NCI-H2227 (cell line): ENCODE data around the gene RGS10.

ENCODE experiments used
- DNase-seq: peaks from one replicate; lab custom pipeline; 2025; ENCODE audit not compliant: unreplicated experiment; lab: John Stamatoyannopoulos, UW

Gene RGS10

GRCh38 chr10:119498889-119499676, 43.4 kb downstream of the RGS10 start:
- no peak for DNase-seq

DNA sequence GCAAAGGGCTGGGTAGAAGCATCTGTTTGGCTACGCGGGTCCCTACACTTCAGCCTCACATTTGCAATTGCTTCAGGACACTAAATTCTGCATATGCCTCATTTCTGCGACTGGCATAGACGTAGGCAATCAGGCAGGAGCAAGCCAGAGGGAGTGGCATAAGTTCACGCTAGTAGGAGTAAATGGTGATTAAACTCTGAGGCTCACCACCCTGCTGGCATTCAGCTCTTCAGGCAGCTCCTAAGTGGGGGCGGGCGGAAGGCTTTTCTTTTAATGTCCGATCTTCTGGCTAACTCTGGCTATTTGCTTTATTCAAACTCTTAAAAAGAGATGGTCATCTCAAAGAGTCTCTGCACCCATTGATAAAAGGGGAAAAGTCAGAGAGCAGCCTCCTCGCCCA, 45.3 kb downstream of the RGS10 start:
- peak; percentile 24 for DNase-seq

GRCh38 chr10:119496273-119496672, 46.2 kb downstream of the RGS10 start:
- no peak for DNase-seq

- DNase-seq = no peak
These were observed 47.0 kb downstream of the RGS10 start for GRCh38 chr10:119495545-119495944.

- no peak for DNase-seq
These were observed 47.5 kb downstream of the RGS10 start for GRCh38 chr10:119495021-119495505.

DNA sequence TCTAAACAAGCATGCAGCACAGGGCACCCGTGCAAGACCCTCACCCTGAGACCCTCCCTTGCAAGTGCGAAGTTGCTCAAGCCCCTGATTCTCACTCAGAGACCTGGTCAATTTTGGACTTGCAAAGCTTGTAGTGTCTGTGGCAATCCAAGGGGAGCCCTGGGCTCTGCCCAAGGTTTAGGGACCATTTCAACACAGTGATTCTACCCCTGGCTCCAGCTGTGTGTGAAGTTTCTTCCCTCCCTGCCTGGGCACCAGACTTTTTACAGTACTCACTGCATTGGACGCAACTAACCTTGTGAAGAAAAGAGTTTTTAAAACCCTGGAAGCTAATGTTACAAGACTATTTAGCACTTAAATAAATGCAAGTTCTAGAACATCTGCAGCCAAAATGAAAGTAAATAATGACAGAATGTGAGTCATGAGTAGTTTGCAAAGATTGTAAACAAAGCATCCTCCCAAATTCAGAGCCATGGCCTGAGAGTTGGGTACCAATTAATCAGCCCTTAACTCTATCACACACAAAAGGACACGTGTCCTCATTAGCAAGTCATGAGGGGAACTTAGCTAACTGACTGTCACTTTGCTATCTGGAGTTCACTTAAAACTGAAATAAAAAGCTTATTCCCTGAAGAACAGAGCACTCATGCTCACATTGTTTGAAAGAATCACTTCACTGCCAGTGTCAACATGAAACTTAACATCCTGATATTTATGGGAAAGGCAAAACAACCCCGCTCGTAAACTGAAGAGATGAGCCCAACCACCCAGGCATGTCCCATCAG, 48.1 kb downstream of the RGS10 start:
- DNase-seq = no peak

DNA sequence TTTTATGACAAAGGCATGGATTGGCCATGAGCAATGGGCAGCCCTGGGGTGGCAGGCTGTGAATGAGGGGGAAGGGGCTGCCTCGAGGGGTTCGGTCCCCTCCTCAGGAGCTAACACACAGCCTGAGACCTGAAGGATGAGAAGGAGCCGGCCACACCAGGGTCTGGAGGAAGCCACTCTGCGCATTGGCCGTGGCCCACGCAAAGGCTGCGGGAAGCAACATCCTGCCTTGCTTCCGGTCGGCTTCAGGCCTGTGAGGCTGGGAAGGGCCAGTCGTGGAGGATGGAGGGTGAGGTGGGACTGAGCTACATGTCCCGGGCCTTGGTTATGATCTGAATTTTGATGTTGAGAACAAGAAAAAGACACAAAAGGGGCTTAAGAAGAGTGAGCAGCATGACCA, 49.4 kb downstream of the RGS10 start:
- no peak for DNase-seq

DNA sequence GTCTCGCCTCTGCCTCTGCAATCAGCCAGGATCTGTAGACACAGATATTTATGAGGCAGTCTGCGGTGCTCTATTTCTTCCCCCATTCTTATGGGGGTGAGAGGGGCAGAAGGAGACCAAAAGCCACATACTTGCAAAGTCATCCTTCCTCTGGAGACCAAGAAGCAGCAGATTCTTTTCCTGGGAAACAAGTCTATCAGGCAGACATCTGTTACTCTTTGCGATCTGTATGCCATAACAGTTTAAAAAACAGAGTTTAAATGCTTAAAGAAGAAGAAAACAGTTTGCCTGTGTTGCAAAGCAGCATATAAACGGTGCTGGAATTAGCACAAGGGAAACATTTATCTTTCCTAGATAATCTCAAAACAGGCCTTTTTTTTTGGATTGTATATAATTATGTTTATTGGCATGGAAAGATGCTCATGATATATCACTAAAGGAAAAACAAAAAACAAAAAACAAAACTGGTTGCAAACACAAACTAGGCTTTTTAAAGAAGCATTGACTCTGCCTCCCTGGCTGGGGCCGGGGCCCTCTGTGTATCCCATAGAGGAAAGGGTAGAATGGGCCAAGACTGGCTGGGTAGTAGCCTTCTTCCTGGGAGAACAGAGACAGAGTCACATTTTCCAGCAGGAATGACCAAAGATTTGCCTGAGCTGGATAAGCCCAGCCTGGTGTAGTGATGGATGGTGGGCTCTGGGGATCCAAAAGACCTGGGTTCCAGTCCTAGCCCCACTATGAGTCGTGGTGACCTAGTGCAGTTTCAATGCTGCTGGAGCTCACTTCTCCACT, 50.4 kb downstream of the RGS10 start:
- DNase-seq = no peak

- DNase-seq = no peak
These were observed 52.6 kb downstream of the RGS10 start for GRCh38 chr10:119489991-119490326.

- DNase-seq = no peak
These were observed 53.8 kb downstream of the RGS10 start for GRCh38 chr10:119488675-119489074.

GRCh38 chr10:119483839-119484238, 58.7 kb downstream of the RGS10 start:
- no peak for DNase-seq

GRCh38 chr10:119483001-119483400, 59.5 kb downstream of the RGS10 start:
- DNase-seq = no peak

DNA sequence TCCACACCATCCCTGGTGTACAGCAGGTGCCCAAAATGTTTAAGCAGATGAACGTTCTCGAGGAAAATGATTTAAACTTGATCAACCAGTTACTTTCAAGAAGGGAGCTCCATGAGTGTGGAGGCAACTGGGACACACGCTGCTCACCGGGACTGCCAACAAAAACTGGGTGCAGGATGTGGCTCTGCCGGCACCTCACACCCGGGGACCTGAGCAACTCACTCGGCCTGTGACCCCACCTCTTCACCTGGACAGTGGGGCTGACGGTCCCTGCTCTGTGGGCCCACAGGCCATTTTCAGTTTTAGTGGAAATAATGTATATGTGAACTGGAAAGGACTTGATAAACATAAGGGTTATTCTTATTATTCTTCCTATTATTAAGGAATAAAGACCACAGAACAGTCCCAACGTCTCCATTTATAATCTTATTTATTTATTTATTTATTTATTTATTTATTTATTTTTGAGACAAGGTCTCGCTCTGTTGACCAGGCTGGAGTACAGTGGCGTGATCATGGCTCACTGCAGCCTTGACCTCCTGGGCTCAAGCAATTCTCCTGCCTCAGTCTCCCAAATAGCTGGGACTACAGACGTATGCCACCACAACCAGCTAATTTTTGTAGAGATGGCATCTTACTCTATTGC, 60.6 kb downstream of the RGS10 start:
- DNase-seq = no peak

DNA sequence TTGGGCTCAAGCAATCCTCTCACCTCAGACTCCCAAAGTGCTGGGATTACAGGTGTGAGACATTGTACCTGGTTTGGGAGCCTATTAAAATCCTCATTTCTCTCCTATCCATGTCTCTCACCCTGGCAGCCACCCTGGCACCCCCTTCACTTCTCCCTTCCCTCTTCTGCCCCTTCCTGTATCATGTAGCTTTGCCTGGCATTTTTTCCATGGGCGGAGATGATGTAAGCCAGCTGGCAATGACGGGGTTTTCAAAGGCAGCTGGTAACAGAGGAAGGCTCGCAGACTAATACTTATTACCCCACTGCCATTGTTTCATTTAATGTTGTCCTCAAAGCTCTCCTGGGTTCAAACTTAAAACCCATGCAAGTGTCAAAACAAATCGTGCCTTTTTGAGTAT, 61.9 kb downstream of the RGS10 start:
- no peak for DNase-seq

- peak; percentile 42 for DNase-seq
These were observed 63.0 kb downstream of the RGS10 start for GRCh38 chr10:119479532-119479931.

DNA sequence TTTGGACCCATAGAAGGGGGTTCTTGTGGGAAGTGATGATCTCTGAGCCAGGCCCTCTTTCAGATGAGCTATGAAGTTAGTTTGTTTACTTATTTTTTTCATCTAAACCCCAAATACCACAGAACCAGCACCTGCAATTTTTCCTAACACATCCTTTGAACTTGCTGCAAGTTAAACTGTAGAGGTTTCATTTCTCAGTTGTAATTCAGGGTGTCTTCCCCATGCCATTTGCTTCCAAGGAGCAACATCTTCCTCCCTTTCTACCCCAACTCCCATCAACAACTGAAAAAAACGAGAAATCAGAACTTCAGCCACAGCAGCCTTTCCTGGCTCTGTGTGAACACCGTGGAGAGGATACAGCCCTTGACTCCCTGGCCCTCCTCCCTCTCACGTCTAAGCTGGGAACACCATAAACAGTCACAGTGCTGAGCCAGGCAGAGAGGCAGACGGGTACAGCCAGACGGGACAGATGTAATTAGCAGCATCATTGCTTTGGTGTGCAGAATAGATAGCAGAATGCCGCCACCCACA, 63.6 kb downstream of the RGS10 start:
- DNase-seq = no peak

DNA sequence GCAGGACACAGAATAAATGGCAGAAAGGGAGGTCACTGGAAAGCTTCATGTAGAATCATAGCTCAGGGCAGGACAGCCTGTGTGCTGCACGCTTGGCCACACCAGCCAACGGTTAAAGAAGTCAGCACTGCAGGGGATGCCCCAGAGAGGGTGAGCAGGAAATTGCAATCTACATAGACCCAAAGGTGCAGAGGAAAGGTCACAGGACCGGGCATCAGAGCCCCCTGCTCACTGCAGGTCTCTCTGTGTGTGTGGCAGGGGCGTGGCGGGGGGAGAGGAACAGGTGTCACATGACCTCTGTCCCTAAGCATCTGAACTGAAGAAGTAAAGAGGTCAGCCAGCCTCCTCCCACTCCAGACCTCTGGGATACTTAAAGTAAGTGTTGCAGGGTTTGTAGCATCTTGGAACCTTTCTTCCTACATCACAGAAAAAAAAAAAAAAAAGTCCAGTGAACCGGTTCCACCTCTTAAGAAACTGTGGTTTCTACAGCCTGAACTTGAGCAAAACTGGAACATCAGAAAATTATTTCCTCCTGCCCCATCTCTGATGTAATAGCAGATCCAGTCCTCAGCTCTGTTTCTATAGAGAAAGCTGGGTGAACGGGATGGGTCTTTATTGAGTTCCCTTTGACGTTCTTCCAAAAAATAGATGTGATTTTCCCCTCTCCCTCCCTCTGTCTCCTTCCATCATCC, 64.3 kb downstream of the RGS10 start:
- DNase-seq = no peak

- no peak for DNase-seq
These were observed 65.1 kb downstream of the RGS10 start for GRCh38 chr10:119477444-119477843.

- no peak for DNase-seq
These were observed 67.9 kb downstream of the RGS10 start for GRCh38 chr10:119474606-119475005.

DNA sequence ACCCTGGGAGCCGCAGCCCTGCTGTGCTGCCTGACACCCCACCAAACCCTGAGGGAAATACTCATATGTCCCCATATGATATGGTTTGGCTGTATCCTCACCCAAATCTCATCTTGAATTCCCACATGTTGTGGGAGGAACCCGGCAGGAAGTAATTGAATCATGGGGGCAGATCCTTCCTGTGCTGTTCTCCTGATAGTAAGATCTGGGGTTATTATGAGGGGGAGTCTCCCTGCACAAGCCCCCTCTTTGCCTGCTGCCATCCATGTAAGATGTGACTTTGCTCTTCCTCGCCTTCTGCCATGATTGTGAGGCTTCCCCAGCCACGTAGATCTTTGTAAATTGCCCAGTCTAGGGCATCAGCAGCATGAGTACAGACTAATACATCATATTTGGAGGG, 68.7 kb downstream of the RGS10 start:
- DNase-seq = no peak
